GM12878 (cell line): ENCODE data around the gene BCAS4.

Experiments used
- CHD4 ChIP-seq: fragments of 200-600 bp; sonication (generic); IDR thresholded peaks from 2 replicates; pipeline ENCODE4 v1.6.1; 2016; ENCODE audit warnings: mild to moderate bottlenecking
- POLR2A ChIP-seq: IDR thresholded peaks from 2 replicates; pipeline ENCODE4 v1.6.1; 2011; ENCODE audit warnings: low read depth, mild to moderate bottlenecking, low read length
- STAT1 ChIP-seq: fragments of 450-650 bp; conservative IDR thresholded peaks from 2 replicates; pipeline ENCODE4 v1.6.1; 2014; ENCODE audit warnings: antibody characterized with exemption, mild to moderate bottlenecking
- YY1 ChIP-seq: IDR thresholded peaks from 2 replicates; pipeline ENCODE4 v1.6.1; 2011; ENCODE audit warnings: low read depth, mild to moderate bottlenecking, low read length
- ZBTB40 ChIP-seq: fragments of 450-650 bp; IDR thresholded peaks from 2 replicates; pipeline ENCODE4 v1.6.1; 2016; ENCODE audit warnings: mild to moderate bottlenecking, moderate library complexity, borderline replicate concordance

GRCh38 chr20:50904067-50904570, 109.3 kb downstream of the BCAS4 start:
- TF ChIP-seq POLR2A: no peak
- no peak for TF ChIP-seq ZBTB40
- no peak for TF ChIP-seq STAT1
- TF ChIP-seq CHD4: no peak
- no peak for TF ChIP-seq YY1
